Measurements from ENCODE around the gene MYCBP2.
"Not testable (repeated sequence)": the region's sequence is repeated elsewhere in the genome, so short reads cannot be mapped to it uniquely, and the experiment has no call there.

The MYCBP2 gene

DNA sequence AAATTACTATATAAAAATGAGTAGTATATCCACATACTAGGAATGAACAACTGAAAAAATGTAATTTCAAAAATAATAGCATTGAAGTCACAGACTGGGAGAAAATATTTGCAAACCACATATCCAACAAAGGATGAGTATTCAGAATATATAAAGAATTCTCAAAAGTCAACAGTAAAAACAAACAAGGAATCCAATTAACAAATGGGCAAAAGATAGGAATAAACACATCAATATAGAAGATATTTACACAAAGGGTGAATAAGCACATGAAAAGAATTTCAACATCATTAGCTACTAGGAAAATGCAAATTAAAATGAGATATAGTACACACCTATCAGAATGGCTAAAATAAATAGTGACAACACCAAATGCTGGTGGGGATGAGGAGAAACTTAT, 37.0 kb downstream of the MYCBP2 start:
- H3K27me3 ChIP-seq (ENCODE audit: insufficient read depth, low read depth, severe bottlenecking), result no peaks in the 10 kb centered on the region
- TF ChIP-seq, protein P1, sequence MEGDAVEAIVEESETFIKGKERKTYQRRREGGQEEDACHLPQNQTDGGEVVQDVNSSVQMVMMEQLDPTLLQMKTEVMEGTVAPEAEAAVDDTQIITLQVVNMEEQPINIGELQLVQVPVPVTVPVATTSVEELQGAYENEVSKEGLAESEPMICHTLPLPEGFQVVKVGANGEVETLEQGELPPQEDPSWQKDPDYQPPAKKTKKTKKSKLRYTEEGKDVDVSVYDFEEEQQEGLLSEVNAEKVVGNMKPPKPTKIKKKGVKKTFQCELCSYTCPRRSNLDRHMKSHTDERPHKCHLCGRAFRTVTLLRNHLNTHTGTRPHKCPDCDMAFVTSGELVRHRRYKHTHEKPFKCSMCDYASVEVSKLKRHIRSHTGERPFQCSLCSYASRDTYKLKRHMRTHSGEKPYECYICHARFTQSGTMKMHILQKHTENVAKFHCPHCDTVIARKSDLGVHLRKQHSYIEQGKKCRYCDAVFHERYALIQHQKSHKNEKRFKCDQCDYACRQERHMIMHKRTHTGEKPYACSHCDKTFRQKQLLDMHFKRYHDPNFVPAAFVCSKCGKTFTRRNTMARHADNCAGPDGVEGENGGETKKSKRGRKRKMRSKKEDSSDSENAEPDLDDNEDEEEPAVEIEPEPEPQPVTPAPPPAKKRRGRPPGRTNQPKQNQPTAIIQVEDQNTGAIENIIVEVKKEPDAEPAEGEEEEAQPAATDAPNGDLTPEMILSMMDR (IDR thresholded peaks at IDR 0.05; ENCODE audit: low read depth, low read length), result no peak
- no peak overlapping the region for H3K4me3 ChIP-seq (ENCODE audit: low read depth, low read length)
- H3K9me3 ChIP-seq (ENCODE audit: severe bottlenecking), result no peaks in the 10 kb centered on the region
- no peaks in the 10 kb centered on the region for H3K36me3 ChIP-seq
- no peak for DNase-seq
- H3K27ac ChIP-seq, result no peak overlapping the region

DNA sequence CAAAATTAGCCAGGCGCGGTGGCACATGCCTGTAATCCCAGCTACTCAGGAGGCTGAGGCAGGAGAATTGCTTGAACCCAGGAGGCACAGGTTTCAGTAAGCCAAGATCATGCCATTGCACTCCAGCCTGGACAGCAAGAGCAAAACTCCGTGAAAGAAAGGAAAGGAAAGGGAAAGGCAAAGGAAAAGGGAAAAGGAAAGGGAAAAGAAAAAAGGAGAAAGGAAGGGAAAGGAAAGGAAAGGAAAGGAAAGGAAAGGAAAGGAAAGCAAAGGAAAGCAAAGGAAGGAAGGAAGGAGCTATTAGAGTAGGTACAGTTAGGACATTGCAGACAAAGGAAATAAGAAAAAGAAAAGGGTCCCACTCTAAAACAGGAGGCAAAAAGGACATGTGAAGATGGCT, 41.3 kb downstream of the MYCBP2 start:
- not testable (repeated sequence) for H3K27ac ChIP-seq; DNase-seq; H3K9me3 ChIP-seq (ENCODE audit: severe bottlenecking); H3K27me3 ChIP-seq (ENCODE audit: insufficient read depth, low read depth, severe bottlenecking); H3K4me3 ChIP-seq (ENCODE audit: low read depth, low read length); H3K36me3 ChIP-seq

DNA sequence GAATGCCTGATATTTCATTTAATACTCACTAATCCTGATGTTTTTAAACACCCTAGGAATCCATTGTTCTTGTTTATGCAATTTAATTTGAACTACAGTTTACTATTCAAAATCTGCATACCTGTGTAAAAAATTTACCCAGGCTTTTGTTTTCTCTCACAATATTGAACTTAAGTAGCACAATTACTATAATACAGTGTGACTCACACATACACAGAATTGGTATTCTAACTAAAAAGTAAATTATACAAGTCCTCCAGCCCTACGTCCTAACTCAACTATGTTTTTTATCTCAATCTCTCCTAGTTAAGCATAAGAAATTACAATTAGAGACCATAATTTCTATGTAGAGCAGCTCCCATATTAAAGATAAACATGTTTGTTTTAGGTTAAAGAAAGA, 41.8 kb downstream of the MYCBP2 start:
- no peak for DNase-seq
- Histone ChIP-seq H3K27me3 (ENCODE audit: insufficient read depth, low read depth, severe bottlenecking) (no peaks in the 10 kb centered on the region), H3K36me3 (no peaks in the 10 kb centered on the region), H3K27ac (no peak overlapping the region), H3K4me3 (ENCODE audit: low read depth, low read length) (no peak overlapping the region), H3K9me3 (ENCODE audit: severe bottlenecking) (no peaks in the 10 kb centered on the region)
- TF ChIP-seq, protein P1 (IDR thresholded peaks at IDR 0.05; ENCODE audit: low read depth, low read length), result no peak

DNA sequence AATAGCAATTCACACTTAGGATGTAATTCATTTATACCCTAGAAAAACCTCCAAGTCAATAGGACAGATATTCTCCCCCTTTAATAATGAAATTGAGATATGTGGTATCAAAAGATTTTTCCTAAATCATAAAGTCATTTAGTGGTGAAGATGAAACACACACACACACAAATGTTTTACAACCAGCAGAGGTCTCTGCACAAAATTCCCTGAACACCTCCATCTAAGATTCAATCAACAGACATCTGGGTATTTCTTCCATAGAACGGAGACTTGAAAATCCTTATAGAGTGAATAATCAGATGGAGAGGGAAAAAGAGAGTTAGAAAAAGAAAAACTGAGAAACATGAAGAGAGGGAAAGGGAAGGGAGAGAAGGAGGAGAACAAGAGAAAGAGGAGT, 52.8 kb downstream of the MYCBP2 start:
- Histone ChIP-seq H3K27me3 (ENCODE audit: insufficient read depth, low read depth, severe bottlenecking) (no peaks in the 10 kb centered on the region), H3K36me3 (no peaks in the 10 kb centered on the region), H3K27ac (no peak overlapping the region), H3K9me3 (ENCODE audit: severe bottlenecking) (no peaks in the 10 kb centered on the region), H3K4me3 (ENCODE audit: low read depth, low read length) (no peak overlapping the region)
- TF ChIP-seq, protein P1 (IDR thresholded peaks at IDR 0.05; ENCODE audit: low read depth, low read length), result no peak
- DNase-seq, result no peak

DNA sequence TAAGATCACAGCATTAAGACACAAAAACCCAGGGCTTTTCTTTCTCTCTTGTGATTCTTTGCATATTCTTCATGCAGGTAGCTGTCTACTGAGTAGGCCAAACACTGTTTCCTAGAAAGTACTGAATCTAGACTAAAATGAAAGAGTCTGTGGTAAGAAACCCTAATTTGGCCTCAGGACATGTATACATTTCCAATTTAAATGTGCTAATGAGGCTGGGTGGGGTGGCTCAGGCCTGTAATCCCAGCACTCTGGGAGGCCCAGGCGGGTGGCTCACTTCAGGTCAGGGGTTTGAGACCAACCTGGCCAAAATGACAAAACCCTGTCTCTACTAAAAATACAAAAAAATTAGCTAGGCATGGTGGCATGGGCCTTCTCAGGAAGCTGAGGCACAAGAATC, 57.8 kb downstream of the MYCBP2 start:
- no peaks in the 10 kb centered on the region for H3K9me3 ChIP-seq (ENCODE audit: severe bottlenecking)
- H3K36me3 ChIP-seq, result no peaks in the 10 kb centered on the region
- no peak overlapping the region for H3K4me3 ChIP-seq (ENCODE audit: low read depth, low read length)
- DNase-seq, result no peak
- H3K27ac ChIP-seq, result no peak overlapping the region
- TF ChIP-seq, protein P1 (IDR thresholded peaks at IDR 0.05; ENCODE audit: low read depth, low read length), result no peak
- no peaks in the 10 kb centered on the region for H3K27me3 ChIP-seq (ENCODE audit: insufficient read depth, low read depth, severe bottlenecking)

DNA sequence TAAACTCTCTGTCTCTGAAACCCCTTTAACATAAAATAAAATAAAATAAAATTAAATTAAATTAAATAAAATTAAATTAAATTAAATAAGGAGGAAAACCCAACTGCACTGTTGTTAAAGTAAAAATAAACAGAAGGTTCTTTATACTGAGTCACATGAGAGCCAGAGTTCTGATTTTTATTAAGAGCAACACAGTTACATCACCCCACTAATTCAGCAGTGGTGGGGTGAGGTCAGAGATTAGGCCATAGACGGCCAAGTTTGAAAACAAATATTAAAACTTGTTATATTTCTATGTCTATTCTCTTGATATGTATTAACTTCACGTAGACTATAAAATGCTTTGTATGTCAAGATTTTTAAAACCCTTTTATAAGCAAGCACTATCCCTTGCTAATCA, 59.5 kb downstream of the MYCBP2 start:
- no peak overlapping the region for H3K27ac ChIP-seq

More for the DNA sequence above, 59.5 kb downstream of the MYCBP2 start:
- Histone ChIP-seq H3K9me3 (ENCODE audit: severe bottlenecking) (no peaks in the 10 kb centered on the region), H3K36me3 (no peaks in the 10 kb centered on the region), H3K27me3 (ENCODE audit: insufficient read depth, low read depth, severe bottlenecking) (no peaks in the 10 kb centered on the region), H3K4me3 (ENCODE audit: low read depth, low read length) (no peak overlapping the region)
- TF ChIP-seq, protein P1 (IDR thresholded peaks at IDR 0.05; ENCODE audit: low read depth, low read length), result no peak
- no peak for DNase-seq
